Neuronal stem cell (in vitro differentiated cells): ENCODE measurements around the gene TDRD5.

ENCODE experiments used
- DNase-seq: peaks from one replicate; pipeline ENCODE4 v3.0.0-alpha.2; 2013; ENCODE audit warnings: low spot score
- H2AFZ ChIP-seq: one replicate; pipeline ENCODE4 v1.6.1; 2013; ENCODE audit warnings: mild to moderate bottlenecking, low read length, inconsistent platforms
- H2AK5ac ChIP-seq: 2 replicates; pipeline ENCODE4 v1.6.1; 2013; ENCODE audit warnings: low read depth, mild to moderate bottlenecking, inconsistent platforms, low read length, moderate library complexity, mixed read lengths
- H2BK120ac ChIP-seq: 2 replicates; pipeline ENCODE4 v1.6.1; 2013; ENCODE audit warnings: low read depth, mild to moderate bottlenecking, inconsistent platforms, low read length, moderate library complexity, mixed read lengths
- H2BK12ac ChIP-seq: one replicate; pipeline ENCODE4 v1.6.1; 2013; ENCODE audit warnings: low read length, inconsistent platforms
- H2BK15ac ChIP-seq: 2 replicates; pipeline ENCODE4 v1.6.1; 2013; ENCODE audit warnings: mild to moderate bottlenecking, low read length, inconsistent platforms, mixed read lengths
- H2BK5ac ChIP-seq: one replicate; pipeline ENCODE4 v1.6.1; 2013; ENCODE audit warnings: inconsistent platforms, mild to moderate bottlenecking, low read length, moderate library complexity
- H3K14ac ChIP-seq: one replicate; pipeline ENCODE4 v1.6.1; 2013; ENCODE audit warnings: low read length, inconsistent platforms
- H3K18ac ChIP-seq: 2 replicates; pipeline ENCODE4 v1.6.1; 2013; ENCODE audit warnings: low read length, inconsistent platforms
- H3K23ac ChIP-seq: 2 replicates; pipeline ENCODE4 v1.6.1; 2013; ENCODE audit warnings: low read depth, mild to moderate bottlenecking, mixed read lengths, low read length, inconsistent platforms; ENCODE audit not compliant: poor library complexity
- H3K27ac ChIP-seq: replicated peaks from 3 replicates; pipeline ENCODE4 v1.5.1; 2013; ENCODE audit warnings: low read length, inconsistent platforms
- H3K27me3 ChIP-seq, 3 experiments: 2 replicates each; pipeline ENCODE4 v1.6.1; 2013; ENCODE audit warnings: low read length in 3 of 3, mild to moderate bottlenecking in 2 of 3, inconsistent platforms in 1 of 3, low read depth in 1 of 3, mixed read lengths in 1 of 3, moderate library complexity in 1 of 3; ENCODE audit not compliant: control insufficient read depth in 3 of 3, insufficient read depth in 3 of 3
- H3K36me3 ChIP-seq, 2 donors: replicated peaks in 1 of 2; 2 replicates each; pipeline ENCODE4 v1.6.1; 2013; ENCODE audit warnings: low read length in 2 of 2; ENCODE audit not compliant: control insufficient read depth in 2 of 2, insufficient read depth in 2 of 2
- H3K4ac ChIP-seq: 2 replicates; pipeline ENCODE4 v1.6.1; 2013; ENCODE audit warnings: inconsistent platforms, mild to moderate bottlenecking, low read length, moderate library complexity
- H3K4me1 ChIP-seq, 2 donors: 1 replicate in 1 of 2; 2 replicates in 1 of 2; pipeline ENCODE4 v1.6.1; 2013; ENCODE audit warnings: low read length in 2 of 2, low read depth in 1 of 2; ENCODE audit not compliant: control insufficient read depth in 2 of 2, insufficient read depth in 1 of 2
- H3K4me2 ChIP-seq: one replicate; pipeline ENCODE4 v1.6.1; 2013; ENCODE audit warnings: mild to moderate bottlenecking, low read length, inconsistent platforms; ENCODE audit not compliant: insufficient read depth, poor library complexity, severe bottlenecking
- H3K4me3 ChIP-seq, 2 donors: 2 replicates each; pipeline ENCODE4 v1.5.1; 2013; ENCODE audit warnings: low read length in 2 of 2, mild to moderate bottlenecking in 2 of 2, inconsistent platforms in 1 of 2, moderate library complexity in 1 of 2
- H3K79me1 ChIP-seq: one replicate; pipeline ENCODE4 v1.6.1; 2013; ENCODE audit warnings: low read depth, mild to moderate bottlenecking, inconsistent platforms, low read length, moderate library complexity
- H3K9ac ChIP-seq: one replicate; pipeline ENCODE4 v1.6.1; 2013; ENCODE audit warnings: mild to moderate bottlenecking, low read depth, low read length, inconsistent platforms; ENCODE audit not compliant: poor library complexity
- H3K9me3 ChIP-seq, 2 donors: replicated peaks in 1 of 2; 2 replicates each; pipeline versions ENCODE3 to v1.6.1; 2013; ENCODE audit warnings: low read length in 2 of 2, mild to moderate bottlenecking in 2 of 2, inconsistent platforms in 1 of 2, low read depth in 1 of 2, mixed read lengths in 1 of 2, moderate library complexity in 1 of 2; ENCODE audit not compliant: control insufficient read depth in 2 of 2, insufficient read depth in 1 of 2
- H4K8ac ChIP-seq: one replicate; pipeline ENCODE4 v1.6.1; 2013; ENCODE audit warnings: low read depth, mild to moderate bottlenecking, inconsistent platforms, low read length, moderate library complexity
- H4K91ac ChIP-seq: one replicate; pipeline ENCODE4 v1.6.1; 2013; ENCODE audit warnings: low read length, low read depth, mild to moderate bottlenecking, inconsistent platforms; ENCODE audit not compliant: poor library complexity
- WGBS, 2 donors: extraction: QIAGEN DNeasy Blood & Tissue Kit; methylation state at CpG; one replicate each; pipeline ENCODE4 v1.1.7; 2013; ENCODE audit warnings: missing lambda C conversion rate in 2 of 2, mixed read lengths in 1 of 2; ENCODE audit not compliant: insufficient read length in 2 of 2, insufficient replicate concordance in 1 of 2; ENCODE audit errors: extremely low coverage in 2 of 2; 5-methylcytosine and 5-hydroxymethylcytosine counted together

The TDRD5 gene

GRCh38 chr1:179719272-179719671, 127.6 kb downstream of the TDRD5 start:
- H3K4me2 ChIP-seq: no peak overlapping the region

GRCh38 chr1:179728271-179728670, 136.6 kb downstream of the TDRD5 start:
- no peak overlapping the region for H3K4me3 ChIP-seq
- no peak overlapping the region for H3K4ac ChIP-seq
- H3K4me1 ChIP-seq: no peaks in the 10 kb centered on the region
- H3K4me2 ChIP-seq: no peak overlapping the region
- H4K8ac ChIP-seq: no peak overlapping the region
- H3K23ac ChIP-seq: no peak overlapping the region
- no peaks in the 10 kb centered on the region for H3K9me3 ChIP-seq
- no peak overlapping the region for H2BK12ac ChIP-seq
- no peak for DNase-seq
- H3K14ac ChIP-seq: no peak overlapping the region
- no peak overlapping the region for H2BK15ac ChIP-seq
- no peak overlapping the region for H3K18ac ChIP-seq
- WGBS, 2 donors: no CpG with 5 or more reads among the region's 2 CpGs
- no peak overlapping the region for H2BK5ac ChIP-seq
- H3K27me3 ChIP-seq: peaks cover 0 to 18% (median 0%) of the 10 kb centered on the region in 3 experiments
- no peak overlapping the region for H3K27ac ChIP-seq
- H3K9ac ChIP-seq: no peak overlapping the region
- H2AFZ ChIP-seq: no peak overlapping the region
- no peaks in the 10 kb centered on the region for H3K36me3 ChIP-seq
- no peak overlapping the region for H2AK5ac ChIP-seq
- no peak overlapping the region for H2BK120ac ChIP-seq
- H3K79me1 ChIP-seq: no peaks in the 10 kb centered on the region
- no peak overlapping the region for H4K91ac ChIP-seq

More at GRCh38 chr1:179719272-179719671, 127.6 kb downstream of the TDRD5 start:
- H2BK12ac ChIP-seq: no peak overlapping the region
- H3K14ac ChIP-seq: no peak overlapping the region
- H2AK5ac ChIP-seq: no peak overlapping the region
- H4K91ac ChIP-seq: no peak overlapping the region
- H2AFZ ChIP-seq: no peak overlapping the region
- H4K8ac ChIP-seq: no peak overlapping the region
- no peaks in the 10 kb centered on the region for H3K4me1 ChIP-seq
- H2BK5ac ChIP-seq: no peak overlapping the region
- no peak overlapping the region for H3K18ac ChIP-seq
- H3K36me3 ChIP-seq: no peaks in the 10 kb centered on the region
- no peak overlapping the region for H2BK120ac ChIP-seq
- H3K27me3 ChIP-seq: no peaks in the 10 kb centered on the region
- no peak overlapping the region for H3K23ac ChIP-seq
- H3K9me3 ChIP-seq: peaks cover 4 to 12% of the 10 kb centered on the region in 2 donors
- no peaks in the 10 kb centered on the region for H3K79me1 ChIP-seq
- H3K9ac ChIP-seq: no peak overlapping the region
- H2BK15ac ChIP-seq: no peak overlapping the region
- no peak overlapping the region for H3K4ac ChIP-seq
- DNase-seq: no peak
- H3K27ac ChIP-seq: no peak overlapping the region
- H3K4me3 ChIP-seq: no peak overlapping the region

- Histone ChIP-seq H4K8ac (no peak overlapping the region), H3K4me2 (no peak overlapping the region), H3K27me3 (peaks cover 0 to 22% (median 0%) of the 10 kb centered on the region in 3 experiments), H2BK120ac (no peak overlapping the region), H4K91ac (no peak overlapping the region), H2BK12ac (no peak overlapping the region), H3K9ac (no peak overlapping the region), H2BK5ac (no peak overlapping the region), H3K36me3 (no peaks in the 10 kb centered on the region), H3K27ac (no peak overlapping the region), H2BK15ac (no peak overlapping the region), H3K23ac (no peak overlapping the region), H2AK5ac (no peak overlapping the region), H3K14ac (no peak overlapping the region), H3K4me1 (no peaks in the 10 kb centered on the region), H3K4ac (no peak overlapping the region), H3K9me3 (no peaks in the 10 kb centered on the region), H3K79me1 (no peaks in the 10 kb centered on the region), H2AFZ (no peak overlapping the region), H3K4me3 (no peak overlapping the region), H3K18ac (no peak overlapping the region)
- no peak for DNase-seq
- WGBS, 2 donors: no CpG with 5 or more reads among the region's 4 CpGs
Measured at GRCh38 chr1:179729881-179730280, 138.2 kb downstream of the TDRD5 start.

- Histone ChIP-seq H2BK5ac (no peak overlapping the region), H2AFZ (no peak overlapping the region), H2BK15ac (no peak overlapping the region), H4K8ac (no peak overlapping the region), H3K79me1 (no peaks in the 10 kb centered on the region), H2BK120ac (no peak overlapping the region), H3K18ac (no peak overlapping the region), H2BK12ac (no peak overlapping the region), H3K27me3 (peaks cover 0 to 21% (median 0%) of the 10 kb centered on the region in 3 experiments), H3K14ac (no peak overlapping the region), H3K4ac (no peak overlapping the region), H2AK5ac (no peak overlapping the region), H3K4me2 (no peak overlapping the region), H4K91ac (no peak overlapping the region), H3K36me3 (no peaks in the 10 kb centered on the region), H3K4me1 (no peaks in the 10 kb centered on the region), H3K23ac (no peak overlapping the region), H3K9ac (no peak overlapping the region), H3K4me3 (no peak overlapping the region), H3K27ac (no peak overlapping the region), H3K9me3 (no peaks in the 10 kb centered on the region)
- no peak for DNase-seq
- WGBS, 2 donors: no CpG with 5 or more reads among the region's 4 CpGs
Measured at GRCh38 chr1:179731643-179732042, 140.0 kb downstream of the TDRD5 start.
